Chondrocyte (in vitro differentiated cells): ENCODE results near the gene SLC35A1. TPM values are rescaled to one million over a fixed set of nuclear protein-coding genes. Genes with fewer than 3 reads are reported as not detected.
A peak's percentile ranks its signal among the peaks of the same experiment; 100 is the strongest.

ENCODE experiments used
- DNase-seq: peaks from one replicate; pipeline ENCODE4 v3.0.0; 2021; ENCODE audit warnings: mixed read lengths, low spot score
- H3K27ac Mint-ChIP-seq: one replicate; pipeline ENCODE4 v1.8.0; 2021; ENCODE audit warnings: mild to moderate bottlenecking, moderate library complexity, mixed read lengths; ENCODE audit not compliant: unreplicated experiment
- H3K27me3 Mint-ChIP-seq: 2 replicates; pipeline ENCODE4 v1.8.0; 2021; ENCODE audit warnings: low read depth, mixed read lengths
- H3K36me3 Mint-ChIP-seq: 2 replicates; pipeline ENCODE4 v1.8.0; 2021; ENCODE audit warnings: low read depth, mixed read lengths
- H3K4me1 Mint-ChIP-seq: 2 replicates; pipeline ENCODE4 v1.8.0; 2021; ENCODE audit warnings: low read depth, mild to moderate bottlenecking, mixed read lengths
- H3K4me3 Mint-ChIP-seq: one replicate; pipeline ENCODE4 v1.8.0; 2021; ENCODE audit warnings: mild to moderate bottlenecking, moderate library complexity, mixed read lengths; ENCODE audit not compliant: unreplicated experiment
- H3K9me3 Mint-ChIP-seq: 2 replicates; pipeline ENCODE4 v1.8.0; 2021; ENCODE audit warnings: low read depth, mixed read lengths
- CTCF ChIP-seq: fragments of 200-600 bp; sonication (generic); IDR thresholded peaks from 2 replicates; pipeline ENCODE4 v1.5.0; 2021; ENCODE audit warnings: antibody characterized with exemption, mild to moderate bottlenecking, moderate library complexity
- long read RNA-seq: library from polyadenylated mRNA; stranded (forward); transcript quantifications from one replicate; pipeline ENCODE4 v2.0.0, GENCODE V29; 2021
- total RNA-seq: library from RNA; stranded (reverse); gene quantifications from 3 replicates; pipeline ENCODE4 v1.2.1, GENCODE V29; 2021

SLC35A1 gene
- 14.4 to 16.8 TPM (median 16.1 TPM) in 3 replicates for total RNA-seq
- long read RNA-seq, transcript SLC35A1-201 (8 exons, 1,851 nt): major isoform, 29 of 41 reads
- long read RNA-seq, partial matches to known transcripts: 3 of 41 reads
- long read RNA-seq, other reads (novel, unspliced or antisense): 9 of 41 reads

- Mint-ChIP-seq H3K36me3 (no peaks in the 10 kb centered on the region), H3K4me3 (peak within 1 kb of the TSS; percentile 98), H3K27ac (peak within 1 kb of the TSS; percentile 97), H3K27me3 (peaks cover 10% of the 10 kb centered on the region), H3K9me3 (no peaks in the 10 kb centered on the region), H3K4me1 (peaks cover 17% of the 10 kb centered on the region)
- peak; percentile 93 for DNase-seq
- peak; percentile 51 for TF ChIP-seq CTCF
These were observed at the start of gene SLC35A1 for GRCh38 chr6:87472525-87473418. Gene SLC35A1 (plus strand): TSS chr6:87472974. CDS start chr6:87473004, 30 bp downstream.

- H3K36me3 Mint-ChIP-seq: no peaks in the 10 kb centered on the region
- no peak for TF ChIP-seq CTCF
These were observed 46.0 kb upstream of the SLC35A1 start for GRCh38 chr6:87426789-87427188.

GRCh38 chr6:87430499-87430898, 42.3 kb upstream of the SLC35A1 start:
- H3K9me3 Mint-ChIP-seq: no peaks in the 10 kb centered on the region
- no peaks in the 10 kb centered on the region for H3K36me3 Mint-ChIP-seq
- no peak overlapping the region for H3K4me3 Mint-ChIP-seq
- no peak for DNase-seq
- TF ChIP-seq CTCF: no peak
- H3K27me3 Mint-ChIP-seq: peaks cover 21% of the 10 kb centered on the region
- no peak overlapping the region for H3K27ac Mint-ChIP-seq
- no peaks in the 10 kb centered on the region for H3K4me1 Mint-ChIP-seq

More at GRCh38 chr6:87426789-87427188, 46.0 kb upstream of the SLC35A1 start:
- no peak for DNase-seq
- no peak overlapping the region for H3K4me3 Mint-ChIP-seq
- no peaks in the 10 kb centered on the region for H3K9me3 Mint-ChIP-seq
- H3K27me3 Mint-ChIP-seq: peaks cover 16% of the 10 kb centered on the region
- H3K27ac Mint-ChIP-seq: no peak overlapping the region
- H3K4me1 Mint-ChIP-seq: no peaks in the 10 kb centered on the region

GRCh38 chr6:87431263-87431662, 41.5 kb upstream of the SLC35A1 start:
- H3K9me3 Mint-ChIP-seq: no peaks in the 10 kb centered on the region
- no peak overlapping the region for H3K27ac Mint-ChIP-seq
- DNase-seq: no peak
- H3K27me3 Mint-ChIP-seq: peaks cover 21% of the 10 kb centered on the region
- no peak overlapping the region for H3K4me3 Mint-ChIP-seq
- no peak for TF ChIP-seq CTCF
- no peaks in the 10 kb centered on the region for H3K36me3 Mint-ChIP-seq
- H3K4me1 Mint-ChIP-seq: no peaks in the 10 kb centered on the region

- no peak overlapping the region for H3K4me3 Mint-ChIP-seq
- no peak for DNase-seq
- no peak for TF ChIP-seq CTCF
- no peaks in the 10 kb centered on the region for H3K36me3 Mint-ChIP-seq
- H3K4me1 Mint-ChIP-seq: no peaks in the 10 kb centered on the region
- H3K9me3 Mint-ChIP-seq: no peaks in the 10 kb centered on the region
- H3K27me3 Mint-ChIP-seq: peaks cover 7% of the 10 kb centered on the region
- H3K27ac Mint-ChIP-seq: no peak overlapping the region
These were observed 36.3 kb upstream of the SLC35A1 start for GRCh38 chr6:87436435-87436834.
